ENCODE data around the gene CSMD2.

Gene CSMD2

GRCh38 chr1:33797849-33798248 lies 367.2 kb downstream of the CSMD2 start:
- Histone ChIP-seq H3K4me1 (ENCODE audit: control insufficient read depth in 1 of 2, insufficient read depth in 2 of 2, low read length in 2 of 2) (no peaks in the 10 kb centered on the region), H3K27ac (ENCODE audit: low read length) (no peak overlapping the region), H3K36me3 (ENCODE audit: control insufficient read depth in 1 of 2, insufficient read depth in 2 of 2, low read length in 2 of 2) (no peaks in the 10 kb centered on the region), H3K27me3 (ENCODE audit: low read depth, low read length) (no peaks in the 10 kb centered on the region), H3K4me3 (ENCODE audit: low read depth in 1 of 2, low read length in 2 of 2) (no peak overlapping the region), H3K9me3 (ENCODE audit: control insufficient read depth in 1 of 2, low read length in 2 of 2) (peaks cover 0 to 11% of the 10 kb centered on the region in 2 donors)

GRCh38 chr1:33792651-33793050 lies 372.4 kb downstream of the CSMD2 start:
- H3K27me3 ChIP-seq (ENCODE audit: low read depth, low read length): no peaks in the 10 kb centered on the region

GRCh38 chr1:33792216-33792615 lies 372.8 kb downstream of the CSMD2 start:
- Histone ChIP-seq H3K9me3 (ENCODE audit: control insufficient read depth in 1 of 2, low read length in 2 of 2) (peaks cover 0 to 7% of the 10 kb centered on the region in 2 donors), H3K27me3 (ENCODE audit: low read depth, low read length) (no peaks in the 10 kb centered on the region), H3K27ac (ENCODE audit: low read length) (no peak overlapping the region), H3K4me1 (ENCODE audit: control insufficient read depth in 1 of 2, insufficient read depth in 2 of 2, low read length in 2 of 2) (no peaks in the 10 kb centered on the region), H3K36me3 (ENCODE audit: control insufficient read depth in 1 of 2, insufficient read depth in 2 of 2, low read length in 2 of 2) (no peaks in the 10 kb centered on the region), H3K4me3 (ENCODE audit: low read depth in 1 of 2, low read length in 2 of 2) (no peak overlapping the region)

More at GRCh38 chr1:33792651-33793050, 372.4 kb downstream of the CSMD2 start:
- H3K4me1 ChIP-seq (ENCODE audit: control insufficient read depth in 1 of 2, insufficient read depth in 2 of 2, low read length in 2 of 2): no peaks in the 10 kb centered on the region
- no peak overlapping the region for H3K27ac ChIP-seq (ENCODE audit: low read length)
- H3K9me3 ChIP-seq (ENCODE audit: control insufficient read depth in 1 of 2, low read length in 2 of 2): peaks cover 0 to 11% of the 10 kb centered on the region in 2 donors
- H3K36me3 ChIP-seq (ENCODE audit: control insufficient read depth in 1 of 2, insufficient read depth in 2 of 2, low read length in 2 of 2): no peaks in the 10 kb centered on the region
- no peak overlapping the region for H3K4me3 ChIP-seq (ENCODE audit: low read depth in 1 of 2, low read length in 2 of 2)

GRCh38 chr1:33791251-33791650 lies 373.8 kb downstream of the CSMD2 start:
- H3K9me3 ChIP-seq (ENCODE audit: control insufficient read depth in 1 of 2, low read length in 2 of 2): peaks cover 0 to 7% of the 10 kb centered on the region in 2 donors
- H3K27ac ChIP-seq (ENCODE audit: low read length): no peak overlapping the region
- no peak overlapping the region for H3K4me3 ChIP-seq (ENCODE audit: low read depth in 1 of 2, low read length in 2 of 2)
- H3K27me3 ChIP-seq (ENCODE audit: low read depth, low read length): no peaks in the 10 kb centered on the region
- no peaks in the 10 kb centered on the region for H3K4me1 ChIP-seq (ENCODE audit: control insufficient read depth in 1 of 2, insufficient read depth in 2 of 2, low read length in 2 of 2)
- H3K36me3 ChIP-seq (ENCODE audit: control insufficient read depth in 1 of 2, insufficient read depth in 2 of 2, low read length in 2 of 2): no peaks in the 10 kb centered on the region

- Histone ChIP-seq H3K27ac (ENCODE audit: low read length) (no peak overlapping the region), H3K4me1 (ENCODE audit: control insufficient read depth in 1 of 2, insufficient read depth in 2 of 2, low read length in 2 of 2) (no peaks in the 10 kb centered on the region), H3K9me3 (ENCODE audit: control insufficient read depth in 1 of 2, low read length in 2 of 2) (peaks cover 0 to 5% of the 10 kb centered on the region in 2 donors), H3K36me3 (ENCODE audit: control insufficient read depth in 1 of 2, insufficient read depth in 2 of 2, low read length in 2 of 2) (no peaks in the 10 kb centered on the region), H3K4me3 (ENCODE audit: low read depth in 1 of 2, low read length in 2 of 2) (no peak overlapping the region), H3K27me3 (ENCODE audit: low read depth, low read length) (no peaks in the 10 kb centered on the region)
Observed at GRCh38 chr1:33790577-33790976, 374.5 kb downstream of the CSMD2 start.

- no peaks in the 10 kb centered on the region for H3K4me1 ChIP-seq (ENCODE audit: control insufficient read depth in 1 of 2, insufficient read depth in 2 of 2, low read length in 2 of 2)
Observed at GRCh38 chr1:33784876-33785275, 380.2 kb downstream of the CSMD2 start.

GRCh38 chr1:33782776-33783175 lies 382.3 kb downstream of the CSMD2 start:
- Histone ChIP-seq H3K36me3 (ENCODE audit: control insufficient read depth in 1 of 2, insufficient read depth in 2 of 2, low read length in 2 of 2) (no peaks in the 10 kb centered on the region), H3K27ac (ENCODE audit: low read length) (no peak overlapping the region), H3K27me3 (ENCODE audit: low read depth, low read length) (no peaks in the 10 kb centered on the region), H3K4me1 (ENCODE audit: control insufficient read depth in 1 of 2, insufficient read depth in 2 of 2, low read length in 2 of 2) (no peaks in the 10 kb centered on the region), H3K4me3 (ENCODE audit: low read depth in 1 of 2, low read length in 2 of 2) (no peak overlapping the region), H3K9me3 (ENCODE audit: control insufficient read depth in 1 of 2, low read length in 2 of 2) (no peaks in the 10 kb centered on the region)

More at GRCh38 chr1:33784876-33785275, 380.2 kb downstream of the CSMD2 start:
- no peak overlapping the region for H3K27ac ChIP-seq (ENCODE audit: low read length)
- H3K4me3 ChIP-seq (ENCODE audit: low read depth in 1 of 2, low read length in 2 of 2): no peak overlapping the region
- no peaks in the 10 kb centered on the region for H3K36me3 ChIP-seq (ENCODE audit: control insufficient read depth in 1 of 2, insufficient read depth in 2 of 2, low read length in 2 of 2)
- no peaks in the 10 kb centered on the region for H3K9me3 ChIP-seq (ENCODE audit: control insufficient read depth in 1 of 2, low read length in 2 of 2)
- no peaks in the 10 kb centered on the region for H3K27me3 ChIP-seq (ENCODE audit: low read depth, low read length)

GRCh38 chr1:33781652-33782051 lies 383.4 kb downstream of the CSMD2 start:
- Histone ChIP-seq H3K4me3 (ENCODE audit: low read depth in 1 of 2, low read length in 2 of 2) (no peak overlapping the region), H3K36me3 (ENCODE audit: control insufficient read depth in 1 of 2, insufficient read depth in 2 of 2, low read length in 2 of 2) (no peaks in the 10 kb centered on the region), H3K27me3 (ENCODE audit: low read depth, low read length) (no peaks in the 10 kb centered on the region), H3K27ac (ENCODE audit: low read length) (no peak overlapping the region), H3K4me1 (ENCODE audit: control insufficient read depth in 1 of 2, insufficient read depth in 2 of 2, low read length in 2 of 2) (no peaks in the 10 kb centered on the region), H3K9me3 (ENCODE audit: control insufficient read depth in 1 of 2, low read length in 2 of 2) (no peaks in the 10 kb centered on the region)

- Histone ChIP-seq H3K9me3 (ENCODE audit: control insufficient read depth in 1 of 2, low read length in 2 of 2) (no peaks in the 10 kb centered on the region), H3K4me1 (ENCODE audit: control insufficient read depth in 1 of 2, insufficient read depth in 2 of 2, low read length in 2 of 2) (no peaks in the 10 kb centered on the region), H3K36me3 (ENCODE audit: control insufficient read depth in 1 of 2, insufficient read depth in 2 of 2, low read length in 2 of 2) (no peaks in the 10 kb centered on the region), H3K27ac (ENCODE audit: low read length) (no peak overlapping the region), H3K27me3 (ENCODE audit: low read depth, low read length) (no peaks in the 10 kb centered on the region), H3K4me3 (ENCODE audit: low read depth in 1 of 2, low read length in 2 of 2) (no peak overlapping the region)
Observed at GRCh38 chr1:33777337-33777736, 387.7 kb downstream of the CSMD2 start.

- H3K27me3 ChIP-seq (ENCODE audit: low read depth, low read length): no peaks in the 10 kb centered on the region
- no peaks in the 10 kb centered on the region for H3K4me1 ChIP-seq (ENCODE audit: control insufficient read depth in 1 of 2, insufficient read depth in 2 of 2, low read length in 2 of 2)
Observed at GRCh38 chr1:33768821-33769220, 396.2 kb downstream of the CSMD2 start.

GRCh38 chr1:33768106-33768505 lies 396.9 kb downstream of the CSMD2 start:
- no peaks in the 10 kb centered on the region for H3K9me3 ChIP-seq (ENCODE audit: control insufficient read depth in 1 of 2, low read length in 2 of 2)
- H3K4me1 ChIP-seq (ENCODE audit: control insufficient read depth in 1 of 2, insufficient read depth in 2 of 2, low read length in 2 of 2): no peaks in the 10 kb centered on the region
- H3K27ac ChIP-seq (ENCODE audit: low read length): no peak overlapping the region
- H3K4me3 ChIP-seq (ENCODE audit: low read depth in 1 of 2, low read length in 2 of 2): no peak overlapping the region
- no peaks in the 10 kb centered on the region for H3K27me3 ChIP-seq (ENCODE audit: low read depth, low read length)
- H3K36me3 ChIP-seq (ENCODE audit: control insufficient read depth in 1 of 2, insufficient read depth in 2 of 2, low read length in 2 of 2): no peaks in the 10 kb centered on the region

More at GRCh38 chr1:33768821-33769220, 396.2 kb downstream of the CSMD2 start:
- Histone ChIP-seq H3K9me3 (ENCODE audit: control insufficient read depth in 1 of 2, low read length in 2 of 2) (no peaks in the 10 kb centered on the region), H3K4me3 (ENCODE audit: low read depth in 1 of 2, low read length in 2 of 2) (no peak overlapping the region), H3K27ac (ENCODE audit: low read length) (no peak overlapping the region), H3K36me3 (ENCODE audit: control insufficient read depth in 1 of 2, insufficient read depth in 2 of 2, low read length in 2 of 2) (no peaks in the 10 kb centered on the region)

GRCh38 chr1:33764149-33764548 lies 400.9 kb downstream of the CSMD2 start:
- H3K36me3 ChIP-seq (ENCODE audit: control insufficient read depth in 1 of 2, insufficient read depth in 2 of 2, low read length in 2 of 2): no peaks in the 10 kb centered on the region
- no peak overlapping the region for H3K27ac ChIP-seq (ENCODE audit: low read length)
- H3K4me3 ChIP-seq (ENCODE audit: low read depth in 1 of 2, low read length in 2 of 2): no peak overlapping the region

More at GRCh38 chr1:33764149-33764548, 400.9 kb downstream of the CSMD2 start:
- no peaks in the 10 kb centered on the region for H3K27me3 ChIP-seq (ENCODE audit: low read depth, low read length)
- no peaks in the 10 kb centered on the region for H3K9me3 ChIP-seq (ENCODE audit: control insufficient read depth in 1 of 2, low read length in 2 of 2)
- peaks cover 0 to 8% of the 10 kb centered on the region in 2 donors for H3K4me1 ChIP-seq (ENCODE audit: control insufficient read depth in 1 of 2, insufficient read depth in 2 of 2, low read length in 2 of 2)

All from muscle layer of duodenum (tissue), 2 donors.